A549 (cell line): ENCODE measurements around the gene COBL. TPM values are rescaled to one million over a fixed set of nuclear protein-coding genes. Genes with fewer than 3 reads are reported as not detected.

Source experiments
- ATAC-seq, 2 experiments: fragments of 200-7000 bp in 1 of 2; fragments of >200 bp in 1 of 2; cut with Nextera tagmentation in 1 of 2; cut with Tn5 transposase in 1 of 2; 3 replicates each; pipeline versions ENCODE4 v1.8.0 to v1.9.1; 2018 to 2020; ENCODE audit warnings: mild to moderate bottlenecking in 1 of 2, moderate library complexity in 1 of 2
- CTCF ChIA-PET: fragments of 300-600 bp; sonication (Branson Sonifier 250); formaldehyde crosslinking; extraction: SDS; loops from one replicate; lab custom pipeline; 2021; ENCODE audit warnings: antibody characterized with exemption, inconsistent platforms; lab: Yijun Ruan, JAX
- POLR2A ChIA-PET: fragments of 350-600 bp; formaldehyde crosslinking; extraction: SDS; loops from one replicate; lab custom pipeline; 2021; ENCODE audit warnings: antibody characterized with exemption, inconsistent platforms; lab: Yijun Ruan, JAX
- DNase-seq, 2 experiments: peaks; one replicate each; pipeline versions ENCODE4 v3.0.0 to v3.0.0-alpha.2; 2011 to 2016; ENCODE audit warnings: low read depth in 1 of 2, low spot score in 1 of 2
- FAIRE-seq: peaks from 2 replicates; lab custom pipeline; 2011; peaks lifted over from hg19 to GRCh38; lab: Jason Lieb, UNC
- H3K27ac ChIP-seq, 2 experiments: fragments of >200 bp; sonication (Bioruptor Twin); formaldehyde crosslinking; 3 replicates each; pipeline ENCODE4 v1.5.1; 2016 to 2017
- H3K4me1 ChIP-seq: fragments of >200 bp; sonication (Bioruptor Twin); formaldehyde crosslinking; 3 replicates; pipeline ENCODE4 v1.6.1; 2016
- H3K4me2 ChIP-seq: fragments of >200 bp; sonication (Bioruptor Twin); formaldehyde crosslinking; 3 replicates; pipeline ENCODE4 v1.6.1; 2016
- H3K4me3 ChIP-seq: fragments of >200 bp; sonication (Bioruptor Twin); formaldehyde crosslinking; 3 replicates; pipeline ENCODE4 v1.5.1; 2016
- H3K9me3 ChIP-seq: fragments of >200 bp; sonication (Bioruptor Twin); formaldehyde crosslinking; 3 replicates; pipeline ENCODE4 v1.6.1; 2016
- BHLHE40 ChIP-seq: IDR thresholded peaks from 2 replicates; pipeline ENCODE4 v1.6.1; 2012; ENCODE audit warnings: low read depth, low read length, inconsistent platforms
- CBX2 ChIP-seq: fragments of 200-600 bp; sonication (generic); IDR thresholded peaks from 2 replicates; pipeline ENCODE4 v1.6.1; 2016; ENCODE audit warnings: low read depth, mild to moderate bottlenecking, borderline replicate concordance
- CEBPB ChIP-seq, 2 experiments: fragments of >200 bp in 1 of 2; sonication (Bioruptor Twin) in 1 of 2; formaldehyde crosslinking in 1 of 2; IDR thresholded peaks; 2 replicates each; pipeline ENCODE4 v1.6.1; 2012 to 2016
- CHD4 ChIP-seq: fragments of 200-600 bp; sonication (generic); IDR thresholded peaks from 2 replicates; pipeline ENCODE4 v1.6.1; 2016; ENCODE audit warnings: antibody characterized with exemption, mild to moderate bottlenecking, borderline replicate concordance
- EHF ChIP-seq: fragments of 250-450 bp; sonication (Bioruptor Pico); IDR thresholded peaks from 2 replicates; pipeline ENCODE4 v1.5.0; 2020; ENCODE audit warnings: mild to moderate bottlenecking
- GATA3 ChIP-seq: IDR thresholded peaks from 2 replicates; pipeline ENCODE4 v1.6.1; 2012; ENCODE audit warnings: borderline replicate concordance
- KDM1A ChIP-seq: fragments of 200-600 bp; sonication (generic); IDR thresholded peaks from 2 replicates; pipeline ENCODE4 v1.6.1; 2016; ENCODE audit warnings: low read depth, mild to moderate bottlenecking
- KDM5A ChIP-seq: fragments of 200-600 bp; sonication (generic); IDR thresholded peaks from 2 replicates; pipeline ENCODE4 v1.6.1; 2016; ENCODE audit warnings: antibody characterized with exemption, mild to moderate bottlenecking
- MAFK ChIP-seq: fragments of 450-650 bp; IDR thresholded peaks from 2 replicates; pipeline ENCODE4 v1.6.1; 2014; ENCODE audit not compliant: partially characterized antibody
- NPAS2 ChIP-seq: fragments of 250-450 bp; sonication (Bioruptor Pico); IDR thresholded peaks from 2 replicates; pipeline ENCODE4 v1.8.0; 2022; ENCODE audit warnings: mild to moderate bottlenecking, moderate library complexity, borderline replicate concordance
- RNF2 ChIP-seq: fragments of 200-600 bp; sonication (generic); IDR thresholded peaks from 2 replicates; pipeline ENCODE4 v1.6.1; 2016; ENCODE audit warnings: low read depth, mild to moderate bottlenecking, antibody characterized with exemption, moderate library complexity, borderline replicate concordance
- SMC3 ChIP-seq: fragments of >200 bp; sonication (Bioruptor Twin); formaldehyde crosslinking; IDR thresholded peaks from 3 replicates; pipeline ENCODE4 v1.6.1; 2018; ENCODE audit warnings: inconsistent platforms
- SREBF2 ChIP-seq: fragments of 450-650 bp; IDR thresholded peaks from 2 replicates; pipeline ENCODE4 v1.6.1; 2014; ENCODE audit warnings: mild to moderate bottlenecking, moderate library complexity
- ZFP36 ChIP-seq: fragments of 450-650 bp; IDR thresholded peaks from 2 replicates; pipeline ENCODE4 v1.6.1; 2014; ENCODE audit warnings: borderline replicate concordance; ENCODE audit not compliant: partially characterized antibody
- ZSCAN20 ChIP-seq: fragments of 250-450 bp; sonication (Bioruptor Pico); IDR thresholded peaks from 2 replicates; pipeline ENCODE4 v1.8.0; 2022; ENCODE audit warnings: mild to moderate bottlenecking, moderate library complexity
- WGBS: methylation state at CpG from one replicate; pipeline ENCODE4 v1.1.6; 2017; ENCODE audit errors: missing lambda C conversion rate; 5-methylcytosine and 5-hydroxymethylcytosine counted together
- polyA plus RNA-seq, 4 experiments: library from polyadenylated mRNA; depleted of rRNA in 3 of 4; stranded (reverse); fragments of >200 nt; fragmentation: RNase III in 1 of 4; extraction: RNeasy Plus Mini Kit Qiagen cat#74134 plus additional on column Dnase treatment in 1 of 4; gene quantifications; 2 replicates in 3 of 4; 3 replicates in 1 of 4; pipeline ENCODE4 v1.2.3, GENCODE V29; 2011 to 2017
- TF ChIP-seq, protein P1 (sequence below): fragments of 150-350 bp; IDR thresholded peaks from 2 replicates; pipeline ENCODE4 v1.6.1; 2014; ENCODE audit warnings: low read depth, mild to moderate bottlenecking, low read length

The COBL gene
- polyA plus RNA-seq, 2 of the 4 experiments (the other 2 are of a cell fraction), result 1.5 to 7.4 TPM

DNA sequence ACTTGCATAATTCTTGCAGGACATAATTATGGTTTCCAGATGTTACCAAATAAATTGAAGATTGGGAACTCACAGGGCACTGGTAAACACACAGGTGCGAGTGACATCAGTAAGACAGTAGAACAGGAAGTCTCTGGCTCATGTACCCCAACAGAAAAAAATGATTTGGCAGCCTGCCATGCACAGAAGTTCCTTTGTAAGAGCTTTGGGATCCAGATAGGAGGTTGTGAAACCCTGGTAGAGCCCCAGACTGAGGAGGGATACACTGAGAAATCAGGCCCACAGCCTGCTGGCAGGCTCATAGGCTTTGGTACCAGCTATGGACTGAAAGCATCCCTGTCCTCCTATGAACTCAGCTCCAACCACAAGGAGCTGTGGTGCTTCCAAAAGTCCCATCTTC, 118.0 kb downstream of the COBL start:
- Histone ChIP-seq H3K9me3 (no peaks in the 10 kb centered on the region), H3K4me3 (no peak overlapping the region), H3K27ac (no peak overlapping the region), H3K4me2 (no peak overlapping the region), H3K4me1 (no peaks in the 10 kb centered on the region)
- POLR2A ChIA-PET, result no interaction called here
- FAIRE-seq, result no peak
- TF ChIP-seq NPAS2 (CRISPR knock-in tag) (no peak), EHF (CRISPR knock-in tag) (no peak), ZFP36 (no peak), BHLHE40 (no peak), CBX2 (no peak), MAFK (no peak), KDM1A (no peak)
- no peak for DNase-seq
- no peak for ATAC-seq
- CTCF ChIA-PET, result interaction anchor here (0.7 to 4.0 kb wide), 6 partner anchors 8 to 171 kb away, joined by 3 to 25 read pairs (median 3); no protein-coding TSS in a partner anchor
- WGBS, result 59% methylated on average over 1 of the region's 1 CpG

DNA sequence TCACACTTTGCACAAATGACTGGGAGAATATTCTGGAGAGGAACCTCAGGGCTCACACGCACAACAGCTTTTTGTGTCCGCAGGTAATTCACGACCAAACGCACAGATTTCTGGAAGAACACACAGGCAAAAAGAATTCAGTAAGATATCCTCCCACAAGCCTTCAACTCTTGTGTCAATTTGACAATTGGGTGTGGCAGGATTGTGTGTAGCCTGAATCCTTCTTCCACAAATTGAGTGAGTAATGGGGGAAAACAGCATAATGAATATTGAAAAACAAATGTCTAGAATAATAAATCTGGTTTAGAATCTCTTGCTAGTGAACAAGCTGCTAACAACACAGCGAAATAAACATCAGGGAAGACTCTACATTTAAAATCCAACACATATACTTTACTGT, 125.6 kb downstream of the COBL start:
- WGBS, result 78% methylated on average over 5 of the region's 5 CpGs
- no peak overlapping the region for H3K4me3 ChIP-seq
- DNase-seq (no peak), ATAC-seq (no peak), FAIRE-seq (no peak)
- CTCF ChIA-PET, result interaction anchor here (1.3 to 4.3 kb wide), 3 partner anchors 8 to 30 kb away, joined by 3 to 12 read pairs (median 5); no protein-coding TSS in a partner anchor
- no peak for TF ChIP-seq GATA3
- no peaks in the 10 kb centered on the region for H3K4me1 ChIP-seq
- POLR2A ChIA-PET, result no interaction called here
- H3K27ac ChIP-seq, result no peak overlapping the region
- H3K9me3 ChIP-seq, result no peaks in the 10 kb centered on the region
- H3K4me2 ChIP-seq, result no peak overlapping the region

DNA sequence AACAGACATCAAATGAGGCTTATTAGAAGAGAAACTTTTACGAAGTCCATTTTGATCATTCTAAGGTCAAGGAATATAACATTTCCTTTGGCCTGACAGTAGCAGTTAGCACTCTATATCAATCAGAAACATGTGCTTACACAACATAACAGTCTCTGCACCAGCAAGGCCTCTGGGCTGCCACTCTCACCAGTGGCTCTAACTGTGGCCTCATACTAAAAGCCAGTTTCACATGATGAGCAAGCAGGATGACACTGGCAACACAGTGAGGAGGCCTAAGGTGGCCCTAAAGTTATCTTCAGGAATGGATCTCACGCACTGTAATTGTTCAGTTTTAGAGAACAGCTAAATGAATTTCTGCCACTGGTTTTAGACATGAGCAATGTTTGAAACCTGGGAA, 126.8 kb downstream of the COBL start:
- Histone ChIP-seq H3K27ac (no peak overlapping the region), H3K4me2 (no peak overlapping the region), H3K9me3 (no peaks in the 10 kb centered on the region), H3K4me3 (no peak overlapping the region), H3K4me1 (no peaks in the 10 kb centered on the region)
- 96% methylated on average over 2 of the region's 2 CpGs for WGBS
- no peak for DNase-seq
- POLR2A ChIA-PET, result no interaction called here
- CTCF ChIA-PET, result interaction anchor here (4.3 kb wide), 1 partner anchor 27 kb away, joined by 12 read pairs; no protein-coding TSS in a partner anchor
- FAIRE-seq, result no peak
- TF ChIP-seq, protein P1, sequence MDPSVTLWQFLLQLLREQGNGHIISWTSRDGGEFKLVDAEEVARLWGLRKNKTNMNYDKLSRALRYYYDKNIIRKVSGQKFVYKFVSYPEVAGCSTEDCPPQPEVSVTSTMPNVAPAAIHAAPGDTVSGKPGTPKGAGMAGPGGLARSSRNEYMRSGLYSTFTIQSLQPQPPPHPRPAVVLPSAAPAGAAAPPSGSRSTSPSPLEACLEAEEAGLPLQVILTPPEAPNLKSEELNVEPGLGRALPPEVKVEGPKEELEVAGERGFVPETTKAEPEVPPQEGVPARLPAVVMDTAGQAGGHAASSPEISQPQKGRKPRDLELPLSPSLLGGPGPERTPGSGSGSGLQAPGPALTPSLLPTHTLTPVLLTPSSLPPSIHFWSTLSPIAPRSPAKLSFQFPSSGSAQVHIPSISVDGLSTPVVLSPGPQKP, result no peak
- TF ChIP-seq SREBF2 (no peak), EHF (CRISPR knock-in tag) (no peak), KDM1A (no peak), SMC3 (no peak)
- no peak for ATAC-seq

DNA sequence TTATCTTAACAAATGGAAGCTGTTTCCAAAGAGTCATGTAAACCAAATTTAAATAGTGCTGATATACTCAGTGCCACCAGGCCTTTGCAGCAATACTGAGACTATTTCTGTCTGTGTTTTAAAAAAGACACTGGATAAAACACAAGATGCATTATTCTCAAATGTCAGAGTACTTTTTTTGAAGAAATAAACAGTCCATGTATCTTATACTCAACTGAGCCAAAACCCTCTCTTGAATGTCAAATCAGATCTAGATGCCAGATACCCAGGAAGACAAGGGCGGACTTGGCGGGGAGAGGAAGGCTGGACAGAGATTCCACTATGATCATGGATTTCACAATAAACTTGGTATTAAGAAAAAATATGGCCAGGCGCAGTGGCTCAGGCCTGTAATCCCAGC, 127.6 kb downstream of the COBL start:
- ChIA-PET POLR2A (no interaction called here), CTCF (interaction anchor here (1.0 to 4.3 kb wide), 4 partner anchors 26 to 177 kb away, joined by 3 to 12 read pairs (median 4); no protein-coding TSS in a partner anchor)
- Histone ChIP-seq H3K4me2 (no peak overlapping the region), H3K27ac (no peak overlapping the region), H3K4me3 (no peak overlapping the region), H3K9me3 (no peaks in the 10 kb centered on the region), H3K4me1 (no peaks in the 10 kb centered on the region)
- DNase-seq (no peak), ATAC-seq (no peak), FAIRE-seq (no peak)
- TF ChIP-seq KDM5A (no peak), NPAS2 (CRISPR knock-in tag) (no peak), KDM1A (no peak), ZSCAN20 (CRISPR knock-in tag) (no peak), CHD4 (no peak), CEBPB (IDR thresholded peaks at IDR 0.05) (no peak), RNF2 (no peak)
- TF ChIP-seq, protein P1, result no peak
- 92% methylated on average over 3 of the region's 3 CpGs for WGBS
